ENCODE results near the gene PCBP3.
"Not testable (repeated sequence)": the region's sequence is repeated elsewhere in the genome, so short reads cannot be mapped to it uniquely, and the experiment has no call there.

PCBP3 gene

DNA sequence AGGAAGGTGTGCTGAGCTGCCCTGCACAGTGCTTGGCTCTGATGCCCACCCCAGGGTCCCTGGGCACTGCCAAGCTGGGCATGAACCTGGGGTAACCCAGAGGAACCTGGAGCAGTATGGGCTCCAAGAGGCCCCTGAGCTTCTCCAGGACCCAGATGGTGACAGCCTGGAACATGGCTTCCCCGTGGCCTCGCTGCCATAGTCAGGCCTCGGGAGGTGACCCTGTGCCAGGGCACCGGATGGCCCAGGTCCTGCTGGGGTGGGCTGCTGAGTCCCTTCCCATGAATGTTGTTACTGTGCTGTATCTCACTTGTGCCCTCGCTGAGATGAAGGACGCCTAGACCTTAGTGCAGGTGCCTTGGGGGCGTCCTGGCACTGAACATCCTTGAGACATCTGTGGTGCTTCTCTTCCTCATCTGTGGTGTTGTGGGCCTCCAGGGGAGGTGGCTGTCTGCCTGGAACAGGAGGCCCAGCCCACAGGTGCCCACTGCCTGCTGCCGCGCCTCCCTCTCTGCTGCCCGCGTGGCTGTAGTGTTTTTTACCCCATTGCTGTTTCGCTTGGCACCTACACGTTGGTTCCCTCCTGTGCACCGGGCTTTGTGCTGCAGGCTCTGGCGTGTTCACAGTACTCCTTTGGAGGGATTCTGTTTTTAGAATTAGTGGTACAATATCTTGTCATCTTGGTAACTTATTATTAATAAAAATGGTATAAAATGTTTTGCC, 160.3 kb downstream of the PCBP3 start:
- no peaks in the 10 kb centered on the region for H3K9me3 ChIP-seq (ENCODE audit: control insufficient read depth in 2 of 2, low read length in 2 of 2)
- H3K4me3 ChIP-seq (ENCODE audit: low read length in 2 of 2) = no peak overlapping the region
- H3K27ac ChIP-seq (ENCODE audit: low read length) = no peak overlapping the region
- H3K27me3 ChIP-seq (ENCODE audit: control insufficient read depth in 1 of 2, insufficient read depth in 2 of 2, low read length in 2 of 2) = no peaks in the 10 kb centered on the region
- H3K36me3 ChIP-seq (ENCODE audit: control insufficient read depth in 2 of 2, insufficient read depth in 2 of 2, low read length in 2 of 2) = no peaks in the 10 kb centered on the region
- no peaks in the 10 kb centered on the region for H3K4me1 ChIP-seq (ENCODE audit: control insufficient read depth, insufficient read depth, low read length)
- no peak overlapping the region for H3K9ac ChIP-seq (ENCODE audit: low read length in 2 of 2)

DNA sequence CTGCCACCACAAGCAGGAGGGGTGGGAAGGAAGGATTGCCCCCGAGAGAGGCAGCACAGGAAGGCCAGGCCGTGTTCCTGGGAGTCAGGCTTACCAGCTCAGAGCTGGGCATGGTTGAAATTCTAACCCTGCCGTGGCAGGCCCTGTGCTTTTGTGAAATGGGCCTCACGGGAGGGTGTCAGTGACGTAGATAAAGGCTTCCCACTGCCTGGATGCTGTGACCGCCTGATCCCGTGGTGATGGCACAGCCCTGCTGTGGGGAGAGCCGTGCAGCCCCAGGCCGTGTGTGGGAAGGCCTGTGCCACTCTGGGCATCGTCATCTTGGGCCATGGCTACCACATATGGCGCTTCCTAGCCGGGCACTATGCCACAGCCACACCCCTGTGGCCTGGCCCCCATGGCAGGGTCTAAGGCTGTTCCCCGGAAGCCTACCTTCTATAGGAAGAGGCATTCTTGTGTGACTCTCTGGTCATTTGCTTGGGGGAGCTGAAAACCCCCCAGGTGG, 161.3 kb downstream of the PCBP3 start:
- Histone ChIP-seq H3K4me1 (ENCODE audit: control insufficient read depth, insufficient read depth, low read length) (no peaks in the 10 kb centered on the region), H3K9me3 (ENCODE audit: control insufficient read depth in 2 of 2, low read length in 2 of 2) (no peaks in the 10 kb centered on the region), H3K36me3 (ENCODE audit: control insufficient read depth in 2 of 2, insufficient read depth in 2 of 2, low read length in 2 of 2) (no peaks in the 10 kb centered on the region), H3K27ac (ENCODE audit: low read length) (no peak overlapping the region), H3K9ac (ENCODE audit: low read length in 2 of 2) (no peak overlapping the region), H3K4me3 (ENCODE audit: low read length in 2 of 2) (no peak overlapping the region), H3K27me3 (ENCODE audit: control insufficient read depth in 1 of 2, insufficient read depth in 2 of 2, low read length in 2 of 2) (no peaks in the 10 kb centered on the region)

DNA sequence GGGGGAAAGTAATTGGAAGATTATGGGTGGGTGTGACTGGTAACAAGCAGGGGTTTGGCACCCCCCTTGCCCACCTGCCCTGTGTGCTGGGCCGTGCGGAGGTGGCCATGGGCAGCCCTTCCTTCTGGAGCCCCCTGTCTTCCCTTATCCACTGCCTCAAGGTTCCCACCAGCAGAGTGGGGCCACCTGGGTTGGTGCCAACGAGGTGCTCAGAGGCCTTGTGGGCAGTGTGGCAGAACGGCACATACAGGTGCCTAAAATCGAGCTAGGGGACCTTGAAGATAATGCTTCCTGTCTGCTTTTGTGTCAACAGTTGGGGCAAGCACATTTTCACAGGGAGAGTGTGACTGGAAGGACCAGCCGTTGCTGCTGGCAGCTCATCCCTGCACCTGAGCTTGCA, 161.8 kb downstream of the PCBP3 start:
- Histone ChIP-seq H3K9me3 (ENCODE audit: control insufficient read depth in 2 of 2, low read length in 2 of 2) (no peaks in the 10 kb centered on the region), H3K4me1 (ENCODE audit: control insufficient read depth, insufficient read depth, low read length) (no peaks in the 10 kb centered on the region), H3K27ac (ENCODE audit: low read length) (no peak overlapping the region), H3K9ac (ENCODE audit: low read length in 2 of 2) (no peak overlapping the region), H3K36me3 (ENCODE audit: control insufficient read depth in 2 of 2, insufficient read depth in 2 of 2, low read length in 2 of 2) (no peaks in the 10 kb centered on the region), H3K4me3 (ENCODE audit: low read length in 2 of 2) (no peak overlapping the region), H3K27me3 (ENCODE audit: control insufficient read depth in 1 of 2, insufficient read depth in 2 of 2, low read length in 2 of 2) (no peaks in the 10 kb centered on the region)

DNA sequence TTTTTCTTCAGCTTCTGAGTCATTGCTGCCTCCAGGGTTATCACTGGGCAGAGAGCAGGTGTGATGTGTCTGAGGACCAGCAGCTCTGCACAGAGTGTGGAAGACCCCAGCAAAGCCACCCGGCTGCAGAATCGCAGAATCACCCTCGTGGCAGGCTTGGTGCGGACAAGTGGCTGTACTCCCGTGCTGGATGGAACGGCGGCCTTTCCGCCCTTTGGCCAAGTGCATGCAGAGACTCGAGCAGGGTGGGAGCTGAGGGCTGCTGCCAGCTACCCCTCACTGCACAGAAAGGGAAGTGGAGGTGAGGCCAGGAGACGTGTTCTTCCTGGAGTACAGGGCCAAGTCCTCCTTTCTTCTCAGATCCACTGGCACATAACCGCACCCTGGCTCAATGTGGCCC, 162.5 kb downstream of the PCBP3 start:
- Histone ChIP-seq H3K27me3 (ENCODE audit: control insufficient read depth in 1 of 2, insufficient read depth in 2 of 2, low read length in 2 of 2) (no peaks in the 10 kb centered on the region), H3K9me3 (ENCODE audit: control insufficient read depth in 2 of 2, low read length in 2 of 2) (no peaks in the 10 kb centered on the region)

DNA sequence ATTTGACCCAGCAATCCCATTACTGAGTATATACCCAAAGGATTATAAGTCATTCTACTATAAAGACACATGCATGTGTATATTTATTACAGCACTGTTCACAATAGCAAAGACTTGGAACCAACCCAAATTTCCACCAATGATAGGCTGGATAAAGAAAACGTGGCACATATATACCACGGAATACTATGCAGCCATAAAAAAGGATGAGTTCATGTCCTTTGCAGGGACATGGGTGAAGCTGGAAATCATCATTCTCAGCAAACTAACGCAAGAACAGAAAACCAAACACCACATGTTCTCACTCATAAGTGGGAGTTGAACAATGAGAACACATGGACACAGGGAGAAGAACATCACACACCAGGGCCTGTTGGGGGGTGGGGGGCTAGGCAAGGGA, 165.1 kb downstream of the PCBP3 start:
- H3K27ac ChIP-seq (ENCODE audit: low read length); H3K9me3 ChIP-seq (ENCODE audit: control insufficient read depth in 2 of 2, low read length in 2 of 2); H3K4me1 ChIP-seq (ENCODE audit: control insufficient read depth, insufficient read depth, low read length); H3K36me3 ChIP-seq (ENCODE audit: control insufficient read depth in 2 of 2, insufficient read depth in 2 of 2, low read length in 2 of 2); H3K27me3 ChIP-seq (ENCODE audit: control insufficient read depth in 1 of 2, insufficient read depth in 2 of 2, low read length in 2 of 2); H3K4me3 ChIP-seq (ENCODE audit: low read length in 2 of 2); H3K9ac ChIP-seq (ENCODE audit: low read length in 2 of 2): not testable (repeated sequence)

More for the DNA sequence above, 162.5 kb downstream of the PCBP3 start:
- H3K9ac ChIP-seq (ENCODE audit: low read length in 2 of 2) = no peak overlapping the region
- no peak overlapping the region for H3K4me3 ChIP-seq (ENCODE audit: low read length in 2 of 2)
- H3K36me3 ChIP-seq (ENCODE audit: control insufficient read depth in 2 of 2, insufficient read depth in 2 of 2, low read length in 2 of 2) = no peaks in the 10 kb centered on the region
- H3K4me1 ChIP-seq (ENCODE audit: control insufficient read depth, insufficient read depth, low read length) = no peaks in the 10 kb centered on the region
- no peak overlapping the region for H3K27ac ChIP-seq (ENCODE audit: low read length)

DNA sequence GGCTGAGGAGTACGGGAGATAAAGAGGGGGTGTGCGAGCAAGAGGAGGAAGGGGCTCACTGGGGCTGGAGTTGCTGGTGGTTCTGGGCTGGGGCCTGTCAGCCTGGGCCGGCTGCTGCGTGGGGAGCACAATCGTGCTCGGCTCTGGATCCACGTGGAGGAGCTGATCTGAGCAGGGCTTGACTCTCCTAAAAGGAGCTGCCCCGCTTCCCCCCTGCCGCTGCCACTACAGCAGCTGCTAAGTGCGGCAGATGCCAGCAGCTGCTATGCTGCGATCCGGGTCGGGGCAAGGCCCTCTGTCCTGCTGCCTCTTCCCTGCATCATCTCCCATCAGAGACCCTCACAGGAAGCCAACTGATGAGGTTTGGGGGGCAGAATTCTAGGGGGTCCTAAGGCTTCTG, 165.9 kb downstream of the PCBP3 start:
- H3K27ac ChIP-seq (ENCODE audit: low read length) = no peak overlapping the region
- no peaks in the 10 kb centered on the region for H3K36me3 ChIP-seq (ENCODE audit: control insufficient read depth in 2 of 2, insufficient read depth in 2 of 2, low read length in 2 of 2)
- H3K27me3 ChIP-seq (ENCODE audit: control insufficient read depth in 1 of 2, insufficient read depth in 2 of 2, low read length in 2 of 2) = no peaks in the 10 kb centered on the region
- H3K4me3 ChIP-seq (ENCODE audit: low read length in 2 of 2) = no peak overlapping the region
- no peaks in the 10 kb centered on the region for H3K9me3 ChIP-seq (ENCODE audit: control insufficient read depth in 2 of 2, low read length in 2 of 2)
- H3K4me1 ChIP-seq (ENCODE audit: control insufficient read depth, insufficient read depth, low read length) = no peaks in the 10 kb centered on the region
- H3K9ac ChIP-seq (ENCODE audit: low read length in 2 of 2) = no peak overlapping the region

DNA sequence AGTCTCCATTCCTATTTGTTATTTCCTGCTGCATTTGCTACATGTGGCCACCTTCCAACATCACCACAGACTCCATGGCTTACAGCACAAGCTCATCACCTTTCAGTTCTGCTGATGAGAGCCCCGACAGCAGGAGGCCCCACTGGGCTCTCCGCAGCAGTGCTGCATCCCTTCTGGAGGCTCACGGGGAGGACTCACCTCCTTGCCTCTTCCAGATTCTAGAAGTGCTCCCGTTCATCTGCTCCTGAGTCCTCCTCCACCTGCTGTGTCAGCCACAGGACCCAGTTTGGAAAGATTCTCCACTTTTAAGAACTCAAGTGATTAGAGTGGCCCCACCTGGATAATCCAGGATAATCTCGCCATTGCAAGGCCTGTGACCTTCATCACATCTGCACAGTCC, 167.6 kb downstream of the PCBP3 start:
- H3K9me3 ChIP-seq (ENCODE audit: control insufficient read depth in 2 of 2, low read length in 2 of 2) = no peaks in the 10 kb centered on the region
- no peaks in the 10 kb centered on the region for H3K27me3 ChIP-seq (ENCODE audit: control insufficient read depth in 1 of 2, insufficient read depth in 2 of 2, low read length in 2 of 2)
- H3K9ac ChIP-seq (ENCODE audit: low read length in 2 of 2) = no peak overlapping the region
- no peak overlapping the region for H3K4me3 ChIP-seq (ENCODE audit: low read length in 2 of 2)
- no peaks in the 10 kb centered on the region for H3K4me1 ChIP-seq (ENCODE audit: control insufficient read depth, insufficient read depth, low read length)
- no peaks in the 10 kb centered on the region for H3K36me3 ChIP-seq (ENCODE audit: control insufficient read depth in 2 of 2, insufficient read depth in 2 of 2, low read length in 2 of 2)
- no peak overlapping the region for H3K27ac ChIP-seq (ENCODE audit: low read length)

DNA sequence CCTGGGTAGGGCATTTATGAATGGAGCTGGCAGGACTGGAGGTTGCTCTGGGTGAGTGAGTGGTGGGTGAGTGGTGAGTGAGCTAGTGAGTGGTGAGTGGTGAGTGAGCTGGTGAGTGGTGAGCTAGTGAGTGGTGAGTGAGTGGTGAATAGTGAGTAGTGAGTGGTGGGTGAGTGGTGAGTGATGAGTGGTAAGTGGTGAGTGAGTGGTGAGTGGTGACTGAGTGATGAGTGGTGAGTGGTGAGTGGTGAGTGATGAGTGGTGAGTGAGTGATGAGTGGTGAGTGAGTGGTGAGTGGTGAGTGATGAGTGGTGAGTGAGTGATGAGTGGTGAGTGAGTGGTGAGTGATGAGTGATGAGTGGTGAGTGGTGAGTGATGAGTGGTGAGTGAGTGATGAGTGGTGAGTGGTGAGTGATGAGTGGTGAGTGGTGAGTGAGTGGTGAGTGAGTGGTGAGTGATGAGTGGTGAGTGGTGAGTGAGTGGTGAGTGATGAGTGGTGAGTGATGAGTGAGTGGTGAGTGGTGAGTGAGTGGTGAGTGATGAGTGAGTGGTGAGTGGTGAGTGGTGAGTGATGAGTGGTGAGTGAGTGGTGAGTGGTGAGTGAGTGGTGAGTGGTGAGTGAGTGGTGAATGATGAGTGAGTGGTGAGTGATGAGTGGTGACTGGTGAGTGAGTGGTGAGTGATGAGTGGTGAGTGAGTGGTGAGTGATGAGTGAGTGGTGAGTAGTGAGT, 170.8 kb downstream of the PCBP3 start:
- H3K36me3 ChIP-seq (ENCODE audit: control insufficient read depth in 2 of 2, insufficient read depth in 2 of 2, low read length in 2 of 2); H3K9me3 ChIP-seq (ENCODE audit: control insufficient read depth in 2 of 2, low read length in 2 of 2); H3K4me3 ChIP-seq (ENCODE audit: low read length in 2 of 2); H3K9ac ChIP-seq (ENCODE audit: low read length in 2 of 2); H3K27ac ChIP-seq (ENCODE audit: low read length); H3K4me1 ChIP-seq (ENCODE audit: control insufficient read depth, insufficient read depth, low read length); H3K27me3 ChIP-seq (ENCODE audit: control insufficient read depth in 1 of 2, insufficient read depth in 2 of 2, low read length in 2 of 2): not testable (repeated sequence)

DNA sequence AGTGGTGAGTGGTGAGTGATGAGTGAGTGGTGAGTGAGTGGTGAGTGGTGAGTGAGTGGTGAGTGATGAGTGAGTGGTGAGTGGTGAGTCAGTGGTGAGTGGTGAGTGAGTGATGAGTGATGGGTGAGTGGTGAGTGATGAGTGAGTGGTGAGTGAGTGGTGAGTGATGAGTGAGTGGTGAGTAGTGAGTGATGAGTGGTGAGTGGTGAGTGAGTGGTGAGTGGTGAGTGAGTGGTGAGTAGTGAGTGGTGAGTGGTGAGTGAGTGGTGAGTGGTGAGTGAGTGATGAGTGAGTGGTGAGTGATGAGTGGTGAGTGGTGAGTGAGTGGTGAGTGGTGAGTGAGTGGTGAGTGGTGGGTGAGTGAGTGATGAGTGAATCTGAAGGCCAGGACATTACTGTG, 172.3 kb downstream of the PCBP3 start:
- not testable (repeated sequence) for H3K4me3 ChIP-seq (ENCODE audit: low read length in 2 of 2); H3K4me1 ChIP-seq (ENCODE audit: control insufficient read depth, insufficient read depth, low read length); H3K36me3 ChIP-seq (ENCODE audit: control insufficient read depth in 2 of 2, insufficient read depth in 2 of 2, low read length in 2 of 2); H3K27me3 ChIP-seq (ENCODE audit: control insufficient read depth in 1 of 2, insufficient read depth in 2 of 2, low read length in 2 of 2); H3K9me3 ChIP-seq (ENCODE audit: control insufficient read depth in 2 of 2, low read length in 2 of 2); H3K27ac ChIP-seq (ENCODE audit: low read length); H3K9ac ChIP-seq (ENCODE audit: low read length in 2 of 2)

DNA sequence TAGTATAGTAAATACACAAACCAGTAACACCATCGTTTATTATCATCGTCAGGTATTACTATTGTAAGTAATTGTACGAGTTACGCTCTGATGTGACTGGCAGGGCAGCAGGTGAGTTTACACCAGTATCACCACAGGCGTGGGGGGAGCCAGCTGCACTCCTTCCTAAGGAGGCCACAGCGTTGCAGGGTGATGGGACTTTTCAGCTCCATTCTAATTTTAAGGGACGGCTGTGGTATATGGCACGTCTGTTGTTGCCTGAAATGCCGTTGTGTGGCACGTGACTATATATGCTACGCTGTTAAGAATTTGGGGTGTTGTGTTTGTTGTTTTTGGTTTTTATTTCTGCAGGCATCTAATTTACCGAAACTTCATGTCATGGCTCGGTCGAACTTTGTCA, 173.3 kb downstream of the PCBP3 start:
- Histone ChIP-seq H3K4me1 (ENCODE audit: control insufficient read depth, insufficient read depth, low read length) (peaks cover 5% of the 10 kb centered on the region), H3K4me3 (ENCODE audit: low read length in 2 of 2) (no peak overlapping the region), H3K36me3 (ENCODE audit: control insufficient read depth in 2 of 2, insufficient read depth in 2 of 2, low read length in 2 of 2) (no peaks in the 10 kb centered on the region)

DNA sequence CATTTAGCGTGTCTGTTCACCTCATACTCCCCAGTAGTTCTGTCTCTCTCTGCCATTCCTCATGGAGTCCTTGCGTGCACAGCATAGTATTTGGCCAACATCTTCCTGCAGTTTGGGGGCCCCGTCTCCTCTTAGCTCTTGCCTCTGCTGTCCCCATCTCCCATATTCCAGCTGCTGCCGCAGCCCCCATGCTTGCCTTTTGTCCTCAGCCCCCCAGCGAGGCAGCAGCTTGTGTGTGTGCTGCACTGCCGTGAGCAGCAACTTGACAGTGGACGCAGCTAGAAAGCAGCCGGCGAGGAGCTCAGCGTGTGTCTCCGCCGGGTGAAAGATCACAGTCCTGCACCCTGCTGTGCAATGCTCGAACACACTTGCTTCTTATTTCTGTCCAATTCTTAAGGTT, 173.8 kb downstream of the PCBP3 start:
- Histone ChIP-seq H3K4me3 (ENCODE audit: low read length in 2 of 2) (no peak overlapping the region), H3K27me3 (ENCODE audit: control insufficient read depth in 1 of 2, insufficient read depth in 2 of 2, low read length in 2 of 2) (peaks cover 2% of the 10 kb centered on the region in 2 donors), H3K27ac (ENCODE audit: low read length) (no peak overlapping the region), H3K9ac (ENCODE audit: low read length in 2 of 2) (no peak overlapping the region), H3K4me1 (ENCODE audit: control insufficient read depth, insufficient read depth, low read length) (peaks cover 5% of the 10 kb centered on the region), H3K36me3 (ENCODE audit: control insufficient read depth in 2 of 2, insufficient read depth in 2 of 2, low read length in 2 of 2) (no peaks in the 10 kb centered on the region), H3K9me3 (ENCODE audit: control insufficient read depth in 2 of 2, low read length in 2 of 2) (no peaks in the 10 kb centered on the region)

More for the DNA sequence above, 173.3 kb downstream of the PCBP3 start:
- Histone ChIP-seq H3K27me3 (ENCODE audit: control insufficient read depth in 1 of 2, insufficient read depth in 2 of 2, low read length in 2 of 2) (peaks cover 2% of the 10 kb centered on the region in 2 donors), H3K9ac (ENCODE audit: low read length in 2 of 2) (no peak overlapping the region), H3K27ac (ENCODE audit: low read length) (no peak overlapping the region), H3K9me3 (ENCODE audit: control insufficient read depth in 2 of 2, low read length in 2 of 2) (no peaks in the 10 kb centered on the region)
